Endothelial cell of umbilical vein (primary cell): ENCODE data around the gene MYOF.

ENCODE experiments used
- FOS ChIP-seq: IDR thresholded peaks from 2 replicates; pipeline ENCODE4 v1.6.1; 2011; ENCODE audit warnings: mild to moderate bottlenecking, low read length, moderate library complexity, borderline replicate concordance; ENCODE audit not compliant: insufficient read depth
- MYC ChIP-seq: IDR thresholded peaks from one replicate; pipeline ENCODE4 v1.6.1; 2011; ENCODE audit warnings: mild to moderate bottlenecking, low read depth, low read length
- POLR2A ChIP-seq: IDR thresholded peaks from 2 replicates; pipeline ENCODE4 v1.6.1; 2012; ENCODE audit warnings: low read depth, mild to moderate bottlenecking, control low read depth, low read length
- TF ChIP-seq, protein P1 (sequence below), 2 donors: IDR thresholded peaks; 1 replicate in 1 of 2; 2 replicates in 1 of 2; pipeline ENCODE4 v1.5.1; 2011; ENCODE audit warnings: low read length in 2 of 2, mild to moderate bottlenecking in 2 of 2, moderate library complexity in 2 of 2, control low read depth in 1 of 2, inconsistent platforms in 1 of 2, low read depth in 1 of 2; ENCODE audit not compliant: insufficient read depth in 1 of 2; ENCODE audit errors: extremely low read depth in 1 of 2

- TF ChIP-seq FOS (no peak), POLR2A (no peak), MYC (no peak)
- TF ChIP-seq, protein P1, sequence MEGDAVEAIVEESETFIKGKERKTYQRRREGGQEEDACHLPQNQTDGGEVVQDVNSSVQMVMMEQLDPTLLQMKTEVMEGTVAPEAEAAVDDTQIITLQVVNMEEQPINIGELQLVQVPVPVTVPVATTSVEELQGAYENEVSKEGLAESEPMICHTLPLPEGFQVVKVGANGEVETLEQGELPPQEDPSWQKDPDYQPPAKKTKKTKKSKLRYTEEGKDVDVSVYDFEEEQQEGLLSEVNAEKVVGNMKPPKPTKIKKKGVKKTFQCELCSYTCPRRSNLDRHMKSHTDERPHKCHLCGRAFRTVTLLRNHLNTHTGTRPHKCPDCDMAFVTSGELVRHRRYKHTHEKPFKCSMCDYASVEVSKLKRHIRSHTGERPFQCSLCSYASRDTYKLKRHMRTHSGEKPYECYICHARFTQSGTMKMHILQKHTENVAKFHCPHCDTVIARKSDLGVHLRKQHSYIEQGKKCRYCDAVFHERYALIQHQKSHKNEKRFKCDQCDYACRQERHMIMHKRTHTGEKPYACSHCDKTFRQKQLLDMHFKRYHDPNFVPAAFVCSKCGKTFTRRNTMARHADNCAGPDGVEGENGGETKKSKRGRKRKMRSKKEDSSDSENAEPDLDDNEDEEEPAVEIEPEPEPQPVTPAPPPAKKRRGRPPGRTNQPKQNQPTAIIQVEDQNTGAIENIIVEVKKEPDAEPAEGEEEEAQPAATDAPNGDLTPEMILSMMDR (IDR thresholded peaks at IDR 0.05; ENCODE audit: extremely low read depth in 1 of 2, insufficient read depth in 1 of 2, low read depth in 1 of 2, low read length in 2 of 2): no peak
These were observed 34.2 kb downstream of the MYOF start for GRCh38 chr10:93447970-93448369.
